GM23338 (cell line): Measurements from ENCODE around the gene TAOK2. TPM values are rescaled to one million over a fixed set of nuclear protein-coding genes. Genes with fewer than 3 reads are reported as not detected.

Source experiments
- ATAC-seq: fragments of 200-7000 bp; cut with Tn5 transposase; 3 replicates; pipeline ENCODE4 v1.9.1; 2020
- DNase-seq: peaks from one replicate; pipeline ENCODE4 v3.0.0-alpha.2; 2015; ENCODE audit warnings: low spot score
- H2AFZ ChIP-seq: fragments of 200-600 bp; sonication (generic); 2 replicates; pipeline ENCODE4 v1.8.0; 2016; ENCODE audit warnings: antibody characterized with exemption, mild to moderate bottlenecking, moderate library complexity
- H3F3A ChIP-seq: fragments of 200-600 bp; sonication (generic); replicated peaks from 2 replicates; pipeline ENCODE4 v1.8.0; 2017; ENCODE audit warnings: antibody characterized with exemption, mixed run types, low read depth
- H3K27ac ChIP-seq: fragments of 200-600 bp; sonication (generic); 2 replicates; pipeline ENCODE4 v1.6.1; 2016; ENCODE audit warnings: low read depth
- H3K27me3 ChIP-seq: fragments of 200-600 bp; sonication (generic); 2 replicates; pipeline ENCODE4 v1.8.0; 2016; ENCODE audit warnings: mild to moderate bottlenecking, mixed run types, moderate library complexity; ENCODE audit not compliant: insufficient read depth
- H3K36me3 ChIP-seq: fragments of 200-600 bp; sonication (generic); 2 replicates; pipeline ENCODE4 v1.8.0; 2016; ENCODE audit warnings: mild to moderate bottlenecking; ENCODE audit not compliant: insufficient read depth
- H3K4me1 ChIP-seq: fragments of 200-600 bp; sonication (generic); 2 replicates; pipeline ENCODE4 v1.8.0; 2016; ENCODE audit warnings: mild to moderate bottlenecking, moderate library complexity; ENCODE audit not compliant: insufficient read depth
- H3K4me2 ChIP-seq: fragments of 200-600 bp; sonication (generic); 2 replicates; pipeline ENCODE4 v1.7.1; 2017; ENCODE audit warnings: mixed run types
- H3K4me3 ChIP-seq: fragments of 200-600 bp; sonication (generic); 2 replicates; pipeline ENCODE4 v1.6.1; 2016; ENCODE audit warnings: mixed run types
- H3K79me2 ChIP-seq: fragments of 200-600 bp; sonication (generic); replicated peaks from 2 replicates; pipeline ENCODE4 v1.8.0; 2017; ENCODE audit warnings: mild to moderate bottlenecking; ENCODE audit not compliant: insufficient read depth
- H3K9me2 ChIP-seq: fragments of 200-600 bp; sonication (generic); 2 replicates; pipeline ENCODE4 v1.8.0; 2017; ENCODE audit not compliant: insufficient read depth
- H4K20me1 ChIP-seq: fragments of 200-600 bp; sonication (generic); replicated peaks from 2 replicates; pipeline ENCODE4 v1.8.0; 2017; ENCODE audit warnings: mild to moderate bottlenecking; ENCODE audit not compliant: insufficient read depth
- H3K27ac Mint-ChIP-seq: 2 replicates; pipeline ENCODE4 v1.8.0; 2020; ENCODE audit warnings: inconsistent platforms, mild to moderate bottlenecking, moderate library complexity, mixed read lengths
- H3K27me3 Mint-ChIP-seq: 3 replicates; pipeline ENCODE4 v1.8.0; 2022; ENCODE audit warnings: low read depth, mild to moderate bottlenecking, moderate library complexity, mixed read lengths, inconsistent platforms; ENCODE audit not compliant: insufficient read depth, poor library complexity
- H3K36me3 Mint-ChIP-seq: 3 replicates; pipeline ENCODE4 v1.8.0; 2021; ENCODE audit warnings: low read depth, mild to moderate bottlenecking, inconsistent platforms, moderate library complexity, mixed read lengths
- H3K4me1 Mint-ChIP-seq: 3 replicates; pipeline ENCODE4 v1.8.0; 2020; ENCODE audit warnings: mild to moderate bottlenecking, inconsistent platforms, mixed read lengths
- H3K4me3 Mint-ChIP-seq: 3 replicates; pipeline ENCODE4 v1.8.0; 2021; ENCODE audit warnings: moderate library complexity, mild to moderate bottlenecking, inconsistent platforms, mixed read lengths
- H3K9me3 Mint-ChIP-seq: 3 replicates; pipeline ENCODE4 v1.8.0; 2020; ENCODE audit warnings: moderate library complexity, mild to moderate bottlenecking, inconsistent platforms, mixed read lengths
- CREB1 ChIP-seq: fragments of 250-450 bp; sonication (Bioruptor Pico); IDR thresholded peaks from 2 replicates; pipeline ENCODE4 v1.5.0; 2020; ENCODE audit warnings: low read depth, mild to moderate bottlenecking, moderate library complexity
- CTCF ChIP-seq, 2 experiments: fragments of 200-600 bp in 1 of 2; sonication (generic) in 1 of 2; conservative IDR thresholded peaks; 2 replicates each; pipeline versions ENCODE4 v1.5.1 to v1.6.1; 2016 to 2017; ENCODE audit warnings: antibody characterized with exemption in 2 of 2, low read depth in 2 of 2, mild to moderate bottlenecking in 2 of 2, moderate library complexity in 1 of 2
- ETS1 ChIP-seq: IDR thresholded peaks from 2 replicates; pipeline ENCODE4 v1.6.1; 2016; ENCODE audit warnings: antibody characterized with exemption
- EZH2phosphoT487 ChIP-seq: fragments of 200-600 bp; sonication (generic); IDR thresholded peaks from one replicate; pipeline ENCODE4 v1.8.1; 2018; ENCODE audit warnings: antibody characterized with exemption; ENCODE audit not compliant: unreplicated experiment
- JUNB ChIP-seq: IDR thresholded peaks from one replicate; pipeline ENCODE4 v1.6.1; 2016; ENCODE audit warnings: antibody characterized with exemption; ENCODE audit not compliant: unreplicated experiment
- NANOG ChIP-seq: IDR thresholded peaks from 2 replicates; pipeline ENCODE4 v1.6.1; 2016; ENCODE audit warnings: antibody characterized with exemption, borderline replicate concordance
- STAT1 ChIP-seq: IDR thresholded peaks from one replicate; pipeline ENCODE4 v1.6.1; 2016; ENCODE audit warnings: antibody characterized with exemption; ENCODE audit not compliant: unreplicated experiment
- ZNF114 ChIP-seq: fragments of 250-450 bp; sonication (Bioruptor Pico); IDR thresholded peaks from 2 replicates; pipeline ENCODE4 v1.5.0; 2020; ENCODE audit warnings: mild to moderate bottlenecking, moderate library complexity
- ZNF331 ChIP-seq: fragments of 250-450 bp; sonication (Bioruptor Pico); IDR thresholded peaks from 2 replicates; pipeline ENCODE4 v1.5.0; 2020; ENCODE audit warnings: low read depth, mild to moderate bottlenecking, moderate library complexity
- ZNF462 ChIP-seq: fragments of 250-450 bp; sonication (Bioruptor Pico); IDR thresholded peaks from 2 replicates; pipeline ENCODE4 v1.5.0; 2020; ENCODE audit warnings: mild to moderate bottlenecking, moderate library complexity
- polyA plus RNA-seq: library from polyadenylated mRNA; unstranded; fragments of >200 nt; fragmentation: Nextera tagmentation; extraction: Ambion mirVana; gene quantifications from 2 replicates; pipeline ENCODE4 v1.2.1, GENCODE V29; 2016
- total RNA-seq: library from RNA; depleted of rRNA; stranded (reverse); fragments of >200 nt; shearing (Covaris generic); gene quantifications from 2 replicates; pipeline ENCODE4 v1.2.3, GENCODE V29; 2014
- TF ChIP-seq, protein P1 (sequence below): IDR thresholded peaks from one replicate; pipeline ENCODE4 v1.6.1; 2018; ENCODE audit warnings: antibody characterized with exemption; ENCODE audit not compliant: unreplicated experiment

The TAOK2 gene
- total and polyA plus RNA-seq, 2 experiments from 2014 or later = 8.8 to 45.2 TPM

DNA sequence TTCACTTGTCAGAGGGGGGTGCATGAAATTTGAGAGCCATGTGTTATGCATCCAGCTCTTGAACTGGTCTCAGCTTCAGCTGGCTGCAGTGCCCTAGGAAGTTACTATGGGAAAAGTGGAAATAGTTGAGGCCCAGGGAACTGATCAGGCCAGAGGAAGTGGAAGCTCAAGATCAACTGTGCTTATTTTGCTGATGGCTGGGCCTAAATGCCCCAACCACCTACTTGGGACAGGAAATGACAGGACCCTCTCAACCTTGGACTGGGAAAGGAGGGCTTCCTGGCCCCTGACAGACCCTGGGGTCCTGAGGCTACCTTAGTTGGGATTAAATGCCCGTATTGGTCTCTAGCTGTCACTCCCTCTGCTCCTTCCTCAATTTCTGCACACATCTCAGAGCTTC is 1.2 kb upstream of the TAOK2 start:
- Mint-ChIP-seq H3K4me1 (peaks cover 29% of the 10 kb centered on the region), H3K9me3 (peaks cover 21% of the 10 kb centered on the region), H3K27me3 (peaks cover 18% of the 10 kb centered on the region), H3K4me3 (no peak overlapping the region), H3K36me3 (peaks cover 41% of the 10 kb centered on the region), H3K27ac (no peak overlapping the region)
- peaks cover 35% of the 10 kb centered on the region for H3K79me2 ChIP-seq
- peaks cover 16% of the 10 kb centered on the region for H3K27me3 ChIP-seq
- H3K9me2 ChIP-seq = peaks cover 4% of the 10 kb centered on the region; the same call in 1 of the 2 replicates
- DNase-seq (no peak), ATAC-seq (no peak)
- no peak overlapping the region for H3K4me3 ChIP-seq
- H4K20me1 ChIP-seq = peaks cover 16% of the 10 kb centered on the region
- peaks cover 14% of the 10 kb centered on the region for H3K36me3 ChIP-seq
- H3K4me1 ChIP-seq = peaks cover 27% of the 10 kb centered on the region
- no peak overlapping the region for H3K4me2 ChIP-seq
- peaks cover 23% of the 10 kb centered on the region; the same call in 1 of the 2 replicates for H3F3A ChIP-seq
- no peak for TF ChIP-seq ZNF331
- TF ChIP-seq CREB1 (CRISPR knock-in tag) = no peak
- no peak for TF ChIP-seq ZNF114 (CRISPR knock-in tag)
- TF ChIP-seq, protein P1, sequence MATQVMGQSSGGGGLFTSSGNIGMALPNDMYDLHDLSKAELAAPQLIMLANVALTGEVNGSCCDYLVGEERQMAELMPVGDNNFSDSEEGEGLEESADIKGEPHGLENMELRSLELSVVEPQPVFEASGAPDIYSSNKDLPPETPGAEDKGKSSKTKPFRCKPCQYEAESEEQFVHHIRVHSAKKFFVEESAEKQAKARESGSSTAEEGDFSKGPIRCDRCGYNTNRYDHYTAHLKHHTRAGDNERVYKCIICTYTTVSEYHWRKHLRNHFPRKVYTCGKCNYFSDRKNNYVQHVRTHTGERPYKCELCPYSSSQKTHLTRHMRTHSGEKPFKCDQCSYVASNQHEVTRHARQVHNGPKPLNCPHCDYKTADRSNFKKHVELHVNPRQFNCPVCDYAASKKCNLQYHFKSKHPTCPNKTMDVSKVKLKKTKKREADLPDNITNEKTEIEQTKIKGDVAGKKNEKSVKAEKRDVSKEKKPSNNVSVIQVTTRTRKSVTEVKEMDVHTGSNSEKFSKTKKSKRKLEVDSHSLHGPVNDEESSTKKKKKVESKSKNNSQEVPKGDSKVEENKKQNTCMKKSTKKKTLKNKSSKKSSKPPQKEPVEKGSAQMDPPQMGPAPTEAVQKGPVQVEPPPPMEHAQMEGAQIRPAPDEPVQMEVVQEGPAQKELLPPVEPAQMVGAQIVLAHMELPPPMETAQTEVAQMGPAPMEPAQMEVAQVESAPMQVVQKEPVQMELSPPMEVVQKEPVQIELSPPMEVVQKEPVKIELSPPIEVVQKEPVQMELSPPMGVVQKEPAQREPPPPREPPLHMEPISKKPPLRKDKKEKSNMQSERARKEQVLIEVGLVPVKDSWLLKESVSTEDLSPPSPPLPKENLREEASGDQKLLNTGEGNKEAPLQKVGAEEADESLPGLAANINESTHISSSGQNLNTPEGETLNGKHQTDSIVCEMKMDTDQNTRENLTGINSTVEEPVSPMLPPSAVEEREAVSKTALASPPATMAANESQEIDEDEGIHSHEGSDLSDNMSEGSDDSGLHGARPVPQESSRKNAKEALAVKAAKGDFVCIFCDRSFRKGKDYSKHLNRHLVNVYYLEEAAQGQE = no peak
- no peak for TF ChIP-seq NANOG
- no peak for TF ChIP-seq JUNB
- TF ChIP-seq EZH2phosphoT487 = no peak
- no peak for TF ChIP-seq ZNF462
- no peak for TF ChIP-seq CTCF (conservative IDR thresholded peaks at IDR 0.05; ENCODE audit: low read depth in 2 of 2)
- TF ChIP-seq ETS1 = no peak
- TF ChIP-seq STAT1 = no peak
- H3K27ac ChIP-seq = no peak overlapping the region
- H2AFZ ChIP-seq = no peak overlapping the region
